ENCODE results near the gene YIF1A. TPM values are rescaled to one million over a fixed set of nuclear protein-coding genes. Genes with fewer than 3 reads are reported as not detected.

YIF1A gene
- total and polyA plus RNA-seq, 2 donors (not counting 3 experiments of a cell fraction or from before 2014, with no cell fraction given): 104 to 271 TPM

DNA sequence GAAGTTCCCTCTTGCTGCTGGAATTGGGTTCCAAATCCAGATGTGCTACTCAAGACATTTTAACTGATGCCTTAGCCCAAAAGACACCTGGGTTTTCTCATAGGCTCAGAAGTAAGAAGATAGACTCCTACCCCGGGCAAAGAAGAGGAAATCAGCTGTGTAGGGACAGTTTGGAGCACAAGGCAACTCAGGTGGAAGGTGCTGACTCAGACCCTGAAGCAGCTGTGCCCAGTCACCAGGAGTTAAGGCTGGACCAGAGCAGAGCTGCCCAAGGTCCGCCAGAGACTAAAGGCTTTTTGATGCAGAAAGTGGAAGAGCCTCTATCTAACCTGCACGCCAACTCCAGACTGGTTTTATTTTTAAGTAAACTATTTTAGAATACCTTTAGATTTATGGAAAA is 41.1 kb downstream of the YIF1A start:
- Histone ChIP-seq H3K79me2 (ENCODE audit: control insufficient read depth, insufficient read depth, low read length) (no peaks in the 10 kb centered on the region), H3K27ac (ENCODE audit: insufficient read depth, low read depth, low read length) (no peak overlapping the region), H3K4me2 (ENCODE audit: insufficient read depth, low read length) (no peak overlapping the region), H3K36me3 (ENCODE audit: control insufficient read depth in 2 of 2, extremely low read depth in 1 of 2, insufficient read depth in 2 of 2, low read length in 2 of 2) (peaks cover 0 to 9% of the 10 kb centered on the region in 2 experiments), H3K9ac (replicated peaks; ENCODE audit: extremely low read depth, insufficient read depth, low read length) (no peak overlapping the region), H3K4me3 (replicated peaks in 1 of 3; ENCODE audit: insufficient read depth in 1 of 3, low read depth in 1 of 3, low read length in 3 of 3) (no peak overlapping the region), H2AFZ (ENCODE audit: low read depth, low read length) (no peak overlapping the region), H4K20me1 (replicated peaks; ENCODE audit: control insufficient read depth, extremely low read depth, insufficient read depth, low read length) (no peaks in the 10 kb centered on the region), H3K4me1 (ENCODE audit: control insufficient read depth, extremely low read depth, insufficient read depth, low read length) (no peaks in the 10 kb centered on the region), H3K9me3 (replicated peaks; ENCODE audit: control insufficient read depth, insufficient read depth, low read length) (no peaks in the 10 kb centered on the region), H3K27me3 (ENCODE audit: control insufficient read depth in 2 of 2, insufficient read depth in 2 of 2, low read length in 2 of 2) (no peaks in the 10 kb centered on the region), H3K9me1 (replicated peaks; ENCODE audit: control insufficient read depth, extremely low read depth, insufficient read depth, low read length) (no peaks in the 10 kb centered on the region)
- ChIA-PET POLR2A (no interaction called here), CTCF (no interaction called here)
- dilution Hi-C loops (cut with MboI; ENCODE audit: extremely low pct_ligation_motif_present, low sequenced_read_pairs): no loop called here
- TF ChIP-seq EZH2 (IDR thresholded peaks at IDR 0.05; ENCODE audit: borderline replicate concordance, low read depth, low read length, severe bottlenecking) (no peak), FOS (IDR thresholded peaks at IDR 0.05; ENCODE audit: borderline replicate concordance, insufficient read depth, low read length) (no peak), GATA2 (IDR thresholded peaks at IDR 0.05; ENCODE audit: insufficient read depth, insufficient read length, low read depth, low read length) (no peak), POLR2A (IDR thresholded peaks at IDR 0.05; ENCODE audit: low read depth, low read length) (no peak), JUN (IDR thresholded peaks at IDR 0.05; ENCODE audit: borderline replicate concordance, insufficient read depth, insufficient read length, low read depth) (no peak), MYC (IDR thresholded peaks at IDR 0.05; ENCODE audit: low read depth, low read length) (no peak), POLR2AphosphoS5 (IDR thresholded peaks at IDR 0.05; ENCODE audit: insufficient read depth, low read depth, low read length) (no peak)
- TF ChIP-seq, protein P1, sequence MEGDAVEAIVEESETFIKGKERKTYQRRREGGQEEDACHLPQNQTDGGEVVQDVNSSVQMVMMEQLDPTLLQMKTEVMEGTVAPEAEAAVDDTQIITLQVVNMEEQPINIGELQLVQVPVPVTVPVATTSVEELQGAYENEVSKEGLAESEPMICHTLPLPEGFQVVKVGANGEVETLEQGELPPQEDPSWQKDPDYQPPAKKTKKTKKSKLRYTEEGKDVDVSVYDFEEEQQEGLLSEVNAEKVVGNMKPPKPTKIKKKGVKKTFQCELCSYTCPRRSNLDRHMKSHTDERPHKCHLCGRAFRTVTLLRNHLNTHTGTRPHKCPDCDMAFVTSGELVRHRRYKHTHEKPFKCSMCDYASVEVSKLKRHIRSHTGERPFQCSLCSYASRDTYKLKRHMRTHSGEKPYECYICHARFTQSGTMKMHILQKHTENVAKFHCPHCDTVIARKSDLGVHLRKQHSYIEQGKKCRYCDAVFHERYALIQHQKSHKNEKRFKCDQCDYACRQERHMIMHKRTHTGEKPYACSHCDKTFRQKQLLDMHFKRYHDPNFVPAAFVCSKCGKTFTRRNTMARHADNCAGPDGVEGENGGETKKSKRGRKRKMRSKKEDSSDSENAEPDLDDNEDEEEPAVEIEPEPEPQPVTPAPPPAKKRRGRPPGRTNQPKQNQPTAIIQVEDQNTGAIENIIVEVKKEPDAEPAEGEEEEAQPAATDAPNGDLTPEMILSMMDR (IDR thresholded peaks at IDR 0.05; ENCODE audit: extremely low read depth in 1 of 2, insufficient read depth in 1 of 2, low read depth in 1 of 2, low read length in 2 of 2): no peak
- TF ChIP-seq, protein P2, sequence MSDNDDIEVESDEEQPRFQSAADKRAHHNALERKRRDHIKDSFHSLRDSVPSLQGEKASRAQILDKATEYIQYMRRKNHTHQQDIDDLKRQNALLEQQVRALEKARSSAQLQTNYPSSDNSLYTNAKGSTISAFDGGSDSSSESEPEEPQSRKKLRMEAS (IDR thresholded peaks at IDR 0.05; ENCODE audit: insufficient read depth, insufficient read length): no peak
- FAIRE-seq (no peak), DNase-seq (ENCODE audit: low read depth, low spot score) (no peak)
- intact Hi-C loops (cut with micrococcal nuclease): no loop called here
- no TSS peak for BruUV-seq (replicated peaks)
